B cell (primary cell): ENCODE results near the gene FCN1.

ENCODE experiments used
- CTCF ChIP-seq: fragments of 200-600 bp; IDR thresholded peaks from one replicate; pipeline ENCODE4 v1.8.0; 2022; ENCODE audit warnings: antibody characterized with exemption, mild to moderate bottlenecking
- EZH2 ChIP-seq: IDR thresholded peaks from 2 replicates; pipeline ENCODE4 v1.6.1; 2012; ENCODE audit warnings: borderline replicate concordance, low read depth, mild to moderate bottlenecking, moderate library complexity, low read length; ENCODE audit not compliant: insufficient read depth, poor library complexity, severe bottlenecking

GRCh38 chr9:134942788-134943184 is 25.1 kb upstream of the FCN1 start:
- TF ChIP-seq EZH2 (no peak), CTCF (no peak)
